Loucy (cell line): Measurements from ENCODE around the gene PPP1R15A.

Experiments used
- H2AFZ ChIP-seq: fragments of 200-600 bp; sonication (generic); 2 replicates; pipeline ENCODE4 v1.6.0; 2016; ENCODE audit warnings: antibody characterized with exemption, mild to moderate bottlenecking, low read length, moderate library complexity
- H3F3A ChIP-seq: fragments of 200-600 bp; 2 replicates; pipeline ENCODE4 v1.6.0; 2016; ENCODE audit warnings: antibody characterized with exemption, low read depth, mild to moderate bottlenecking
- H3K27me3 ChIP-seq: fragments of 200-600 bp; sonication (generic); 2 replicates; pipeline ENCODE4 v1.6.1; 2014; ENCODE audit warnings: low read length, mild to moderate bottlenecking; ENCODE audit not compliant: insufficient read depth, poor library complexity, severe bottlenecking
- H3K36me3 ChIP-seq: fragments of 200-600 bp; sonication (generic); 2 replicates; pipeline ENCODE4 v1.6.1; 2016; ENCODE audit warnings: low read length; ENCODE audit not compliant: insufficient read depth
- H3K4me1 ChIP-seq: fragments of 200-600 bp; sonication (generic); 2 replicates; pipeline ENCODE4 v1.5.1; 2014; ENCODE audit warnings: low read length, mild to moderate bottlenecking; ENCODE audit not compliant: insufficient read depth, poor library complexity, severe bottlenecking
- H3K4me2 ChIP-seq: fragments of 200-600 bp; sonication (generic); 2 replicates; pipeline ENCODE4 v1.6.0; 2014; ENCODE audit warnings: antibody characterized with exemption, low read length, low read depth, mild to moderate bottlenecking; ENCODE audit not compliant: poor library complexity, severe bottlenecking
- H3K4me3 ChIP-seq: fragments of 200-600 bp; sonication (generic); 2 replicates; pipeline ENCODE4 v1.5.1; 2014; ENCODE audit warnings: low read length, mild to moderate bottlenecking, mixed read lengths; ENCODE audit not compliant: poor library complexity, severe bottlenecking
- H3K79me2 ChIP-seq: fragments of 200-600 bp; sonication (generic); 2 replicates; pipeline ENCODE4 v1.6.1; 2014; ENCODE audit warnings: low read length; ENCODE audit not compliant: insufficient read depth
- H3K9ac ChIP-seq: fragments of 200-600 bp; sonication (generic); 2 replicates; pipeline ENCODE4 v1.6.0; 2014; ENCODE audit warnings: mild to moderate bottlenecking, low read depth, low read length, moderate library complexity; ENCODE audit not compliant: poor library complexity, severe bottlenecking
- H3K9me2 ChIP-seq: fragments of 200-600 bp; sonication (generic); replicated peaks from 2 replicates; pipeline ENCODE4 v1.6.1; 2016; ENCODE audit warnings: low read depth, low read length, mixed read lengths
- H3K9me3 ChIP-seq: fragments of 200-600 bp; sonication (generic); 2 replicates; pipeline ENCODE4 v1.6.1; 2014; ENCODE audit warnings: mild to moderate bottlenecking, antibody characterized with exemption, low read length, low read depth; ENCODE audit not compliant: insufficient read depth
- H4K20me1 ChIP-seq: fragments of 200-600 bp; sonication (generic); 2 replicates; pipeline ENCODE4 v1.6.0; 2014; ENCODE audit warnings: antibody characterized with exemption, low read length, mild to moderate bottlenecking; ENCODE audit not compliant: insufficient read depth, poor library complexity, severe bottlenecking
- CTCF ChIP-seq: fragments of 200-600 bp; sonication (generic); conservative IDR thresholded peaks from 2 replicates; pipeline ENCODE4 v1.5.1; 2014; ENCODE audit warnings: mild to moderate bottlenecking, antibody characterized with exemption, low read length
- EZH2phosphoT487 ChIP-seq: fragments of 200-600 bp; IDR thresholded peaks from 2 replicates; pipeline ENCODE4 v1.6.1; 2018; ENCODE audit warnings: antibody characterized with exemption, mild to moderate bottlenecking, moderate library complexity, borderline replicate concordance

PPP1R15A gene

GRCh38 chr19:48921721-48922500, 49.7 kb downstream of the PPP1R15A start:
- Histone ChIP-seq H2AFZ (no peak overlapping the region), H3K4me3 (no peak overlapping the region), H3K27me3 (no peaks in the 10 kb centered on the region), H3K36me3 (no peaks in the 10 kb centered on the region), H3K9me2 (no peaks in the 10 kb centered on the region), H4K20me1 (no peaks in the 10 kb centered on the region), H3K9me3 (no peaks in the 10 kb centered on the region), H3F3A (no peaks in the 10 kb centered on the region), H3K79me2 (no peaks in the 10 kb centered on the region), H3K9ac (no peak overlapping the region), H3K4me2 (no peak overlapping the region), H3K4me1 (no peaks in the 10 kb centered on the region)
- TF ChIP-seq EZH2phosphoT487 (no peak), CTCF (no peak)

GRCh38 chr19:48922548-48923490, 50.6 kb downstream of the PPP1R15A start:
- Histone ChIP-seq H2AFZ (no peak overlapping the region), H3K79me2 (no peaks in the 10 kb centered on the region), H4K20me1 (no peaks in the 10 kb centered on the region), H3K27me3 (no peaks in the 10 kb centered on the region), H3K36me3 (no peaks in the 10 kb centered on the region), H3K4me3 (no peak overlapping the region), H3K4me1 (no peaks in the 10 kb centered on the region), H3F3A (no peaks in the 10 kb centered on the region), H3K9ac (no peak overlapping the region), H3K9me3 (no peaks in the 10 kb centered on the region), H3K9me2 (no peaks in the 10 kb centered on the region), H3K4me2 (no peak overlapping the region)
- TF ChIP-seq CTCF (no peak), EZH2phosphoT487 (no peak)

GRCh38 chr19:48925240-48925843, 53.1 kb downstream of the PPP1R15A start:
- H3K9me2 ChIP-seq, result no peaks in the 10 kb centered on the region
- H3K36me3 ChIP-seq, result no peaks in the 10 kb centered on the region
- H3K4me3 ChIP-seq, result no peak overlapping the region
- H2AFZ ChIP-seq, result no peak overlapping the region
- H3K9me3 ChIP-seq, result no peaks in the 10 kb centered on the region
- no peak overlapping the region for H3K4me2 ChIP-seq
- no peaks in the 10 kb centered on the region for H3F3A ChIP-seq
- no peaks in the 10 kb centered on the region for H3K79me2 ChIP-seq
- no peaks in the 10 kb centered on the region for H3K27me3 ChIP-seq
- no peaks in the 10 kb centered on the region for H4K20me1 ChIP-seq
- no peak for TF ChIP-seq CTCF
- no peaks in the 10 kb centered on the region for H3K4me1 ChIP-seq
- no peak overlapping the region for H3K9ac ChIP-seq
